K562 (cell line): ENCODE measurements around the gene UBN1. TPM values are rescaled to one million over a fixed set of nuclear protein-coding genes. Genes with fewer than 3 reads are reported as not detected.
A peak's percentile ranks its signal among the peaks of the same experiment; 100 is the strongest.

Experiments
- CEBPB ChIP-seq: fragments of 450-650 bp; IDR thresholded peaks from 2 replicates; pipeline ENCODE4 v1.6.1; 2016; ENCODE audit warnings: missing genetic modification characterization, missing compliant biosample characterization
- LARP7 ChIP-seq: fragments of 450-650 bp; IDR thresholded peaks from 2 replicates; pipeline ENCODE4 v1.6.1; 2016
- NR2C1 ChIP-seq, 2 experiments: fragments of 450-650 bp; IDR thresholded peaks; 2 replicates each; pipeline ENCODE4 v1.6.1; 2017; ENCODE audit warnings: mild to moderate bottlenecking in 2 of 2, antibody characterized with exemption in 1 of 2, inconsistent platforms in 1 of 2, missing compliant biosample characterization in 1 of 2, missing genetic modification characterization in 1 of 2
- PHF8 ChIP-seq: fragments of 200-600 bp; sonication (generic); IDR thresholded peaks from 2 replicates; pipeline ENCODE4 v1.6.1; 2012; ENCODE audit warnings: mixed run types, mild to moderate bottlenecking, inconsistent platforms, low read length, moderate library complexity, borderline replicate concordance
- RBFOX2 ChIP-seq: fragments of 200-400 bp; formaldehyde crosslinking; IDR thresholded peaks from 2 replicates; pipeline ENCODE4 v1.6.1; 2017; ENCODE audit warnings: low read depth, mild to moderate bottlenecking, low read length, moderate library complexity
- SETDB1 ChIP-seq: IDR thresholded peaks from one replicate; pipeline ENCODE4 v1.6.1; 2012; ENCODE audit warnings: low read length, control low read depth, inconsistent platforms
- SLC30A9 ChIP-seq: fragments of 250-450 bp; sonication (Bioruptor Pico); IDR thresholded peaks from 2 replicates; pipeline ENCODE4 v1.8.0; 2022; ENCODE audit warnings: mild to moderate bottlenecking, moderate library complexity
- SMAD3 ChIP-seq: fragments of 450-650 bp; formaldehyde crosslinking; conservative IDR thresholded peaks from 2 replicates; pipeline ENCODE4 v1.4.0; 2020; ENCODE audit warnings: mild to moderate bottlenecking
- SREBF1 ChIP-seq: fragments of 150-350 bp; IDR thresholded peaks from 2 replicates; pipeline ENCODE4 v1.6.1; 2014; ENCODE audit warnings: antibody characterized with exemption, low read depth, low read length, borderline replicate concordance
- TCFL5 ChIP-seq: fragments of 250-450 bp; sonication (Bioruptor Pico); conservative IDR thresholded peaks from 2 replicates; pipeline ENCODE4 v1.6.1; 2021; ENCODE audit warnings: mild to moderate bottlenecking, moderate library complexity, matching md5 sums
- polyA plus RNA-seq, 8 experiments: library from polyadenylated mRNA; depleted of rRNA in 4 of 8; stranded (reverse) in 5 of 8; unstranded in 3 of 8; fragments of >200 nt; fragmentation: Nextera tagmentation in 2 of 8; fragmentation: Illumina TruSeq in 1 of 8; extraction: Ambion mirVana in 2 of 8; extraction: Trizol in 1 of 8; gene quantifications; 2 replicates each; pipeline versions ENCODE4 v1.2.1 to v1.2.3, GENCODE V29; 2011 to 2014; ENCODE audit warnings: inconsistent platforms in 1 of 8, missing spikeins in 1 of 8
- total RNA-seq, 7 experiments: library from RNA; depleted of rRNA in 6 of 7; stranded (reverse); fragments of >200 nt in 6 of 7; fragmentation: Illumina TruSeq in 2 of 7; extraction: Trizol in 2 of 7; gene quantifications; 2 replicates each; pipeline versions ENCODE4 v1.2.1 to v1.2.3, GENCODE V29; 2011 to 2021; ENCODE audit warnings: low replicate concordance in 1 of 7
- TF ChIP-seq, protein P1 (sequence below), 2 experiments: fragments of 150-350 bp in 1 of 2; IDR thresholded peaks; 2 replicates each; pipeline ENCODE4 v1.6.1; 2012 to 2016; ENCODE audit warnings: low read depth in 2 of 2, low read length in 2 of 2, mild to moderate bottlenecking in 1 of 2, moderate library complexity in 1 of 2
- TF ChIP-seq, protein P2 (sequence below): sonication (generic); formaldehyde crosslinking; IDR thresholded peaks from 2 replicates; pipeline ENCODE4 v1.8.0; 2022; ENCODE audit warnings: mild to moderate bottlenecking, missing genetic modification reagents
- TF ChIP-seq, protein P3 (sequence below): fragments of 250-450 bp; sonication (Bioruptor Pico); IDR thresholded peaks from 2 replicates; pipeline ENCODE4 v1.8.0; 2021; ENCODE audit warnings: moderate library complexity, mild to moderate bottlenecking, inconsistent platforms
- TF ChIP-seq, protein P4 (sequence below), 2 experiments: fragments of 450-650 bp; IDR thresholded peaks; 2 replicates each; pipeline ENCODE4 v1.6.1; 2018; ENCODE audit warnings: mild to moderate bottlenecking in 2 of 2, low read depth in 1 of 2; ENCODE audit not compliant: partially characterized antibody in 2 of 2

The UBN1 gene
- total and polyA plus RNA-seq, 9 of the 15 experiments (the other 6 are each of a cell fraction or from before 2014, with no cell fraction given): 1.5 to 45.7 (median 20.6) TPM

DNA sequence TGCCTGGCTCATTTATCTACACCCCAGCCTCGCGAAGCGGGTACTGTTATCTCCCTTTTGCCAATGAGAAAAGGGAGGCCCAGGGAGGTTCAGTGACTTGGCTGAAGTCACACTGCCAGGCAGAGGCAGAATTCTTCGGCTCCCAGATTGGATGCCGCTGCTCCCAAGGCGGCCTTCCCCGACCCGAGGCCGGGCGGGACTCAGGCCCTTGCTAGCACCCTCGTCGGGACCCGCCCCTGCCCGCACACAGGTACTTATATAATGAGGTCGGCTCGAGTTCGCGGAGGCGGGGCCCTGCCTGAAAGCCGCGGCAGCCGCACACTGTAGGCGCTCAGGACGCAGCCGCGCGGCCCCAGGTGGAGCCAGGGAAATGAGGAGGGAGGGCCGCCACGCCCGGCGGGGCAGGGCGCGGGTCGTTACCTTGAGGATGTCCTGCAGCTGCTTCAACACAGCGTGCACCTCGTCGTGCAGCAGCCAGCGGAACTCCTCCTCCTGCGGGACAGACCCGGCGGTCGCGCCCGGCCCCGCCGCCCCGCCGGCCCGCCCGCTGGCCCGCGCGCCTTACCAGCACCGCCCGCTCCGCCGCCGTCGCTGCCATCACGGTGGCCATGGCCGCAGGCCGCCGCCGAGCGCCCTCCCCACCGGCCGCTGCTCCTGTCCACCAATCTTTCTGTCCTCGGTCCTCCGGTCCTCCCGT lies 45.2 kb upstream of the UBN1 start, which contains the start of gene ROGDI (continued):
- TF ChIP-seq, protein P1, sequence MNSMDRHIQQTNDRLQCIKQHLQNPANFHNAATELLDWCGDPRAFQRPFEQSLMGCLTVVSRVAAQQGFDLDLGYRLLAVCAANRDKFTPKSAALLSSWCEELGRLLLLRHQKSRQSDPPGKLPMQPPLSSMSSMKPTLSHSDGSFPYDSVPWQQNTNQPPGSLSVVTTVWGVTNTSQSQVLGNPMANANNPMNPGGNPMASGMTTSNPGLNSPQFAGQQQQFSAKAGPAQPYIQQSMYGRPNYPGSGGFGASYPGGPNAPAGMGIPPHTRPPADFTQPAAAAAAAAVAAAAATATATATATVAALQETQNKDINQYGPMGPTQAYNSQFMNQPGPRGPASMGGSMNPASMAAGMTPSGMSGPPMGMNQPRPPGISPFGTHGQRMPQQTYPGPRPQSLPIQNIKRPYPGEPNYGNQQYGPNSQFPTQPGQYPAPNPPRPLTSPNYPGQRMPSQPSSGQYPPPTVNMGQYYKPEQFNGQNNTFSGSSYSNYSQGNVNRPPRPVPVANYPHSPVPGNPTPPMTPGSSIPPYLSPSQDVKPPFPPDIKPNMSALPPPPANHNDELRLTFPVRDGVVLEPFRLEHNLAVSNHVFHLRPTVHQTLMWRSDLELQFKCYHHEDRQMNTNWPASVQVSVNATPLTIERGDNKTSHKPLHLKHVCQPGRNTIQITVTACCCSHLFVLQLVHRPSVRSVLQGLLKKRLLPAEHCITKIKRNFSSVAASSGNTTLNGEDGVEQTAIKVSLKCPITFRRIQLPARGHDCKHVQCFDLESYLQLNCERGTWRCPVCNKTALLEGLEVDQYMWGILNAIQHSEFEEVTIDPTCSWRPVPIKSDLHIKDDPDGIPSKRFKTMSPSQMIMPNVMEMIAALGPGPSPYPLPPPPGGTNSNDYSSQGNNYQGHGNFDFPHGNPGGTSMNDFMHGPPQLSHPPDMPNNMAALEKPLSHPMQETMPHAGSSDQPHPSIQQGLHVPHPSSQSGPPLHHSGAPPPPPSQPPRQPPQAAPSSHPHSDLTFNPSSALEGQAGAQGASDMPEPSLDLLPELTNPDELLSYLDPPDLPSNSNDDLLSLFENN (IDR thresholded peaks at IDR 0.05; ENCODE audit: low read depth in 2 of 2, low read length in 2 of 2): no peak
- TF ChIP-seq LARP7 (no peak), RBFOX2 (no peak), SREBF1 (no peak), SMAD3 (CRISPR knock-in tag) (no peak), SETDB1 (no peak), PHF8 (peak; percentile 46; the same call in 1 of the 2 replicates), CEBPB (no peak), TCFL5 (CRISPR knock-in tag) (no peak), SLC30A9 (no peak), NR2C1 (IDR thresholded peaks at IDR 0.05) (no peak), NR2C1 (tag; IDR thresholded peaks at IDR 0.05) (no peak)
- TF ChIP-seq, protein P2, sequence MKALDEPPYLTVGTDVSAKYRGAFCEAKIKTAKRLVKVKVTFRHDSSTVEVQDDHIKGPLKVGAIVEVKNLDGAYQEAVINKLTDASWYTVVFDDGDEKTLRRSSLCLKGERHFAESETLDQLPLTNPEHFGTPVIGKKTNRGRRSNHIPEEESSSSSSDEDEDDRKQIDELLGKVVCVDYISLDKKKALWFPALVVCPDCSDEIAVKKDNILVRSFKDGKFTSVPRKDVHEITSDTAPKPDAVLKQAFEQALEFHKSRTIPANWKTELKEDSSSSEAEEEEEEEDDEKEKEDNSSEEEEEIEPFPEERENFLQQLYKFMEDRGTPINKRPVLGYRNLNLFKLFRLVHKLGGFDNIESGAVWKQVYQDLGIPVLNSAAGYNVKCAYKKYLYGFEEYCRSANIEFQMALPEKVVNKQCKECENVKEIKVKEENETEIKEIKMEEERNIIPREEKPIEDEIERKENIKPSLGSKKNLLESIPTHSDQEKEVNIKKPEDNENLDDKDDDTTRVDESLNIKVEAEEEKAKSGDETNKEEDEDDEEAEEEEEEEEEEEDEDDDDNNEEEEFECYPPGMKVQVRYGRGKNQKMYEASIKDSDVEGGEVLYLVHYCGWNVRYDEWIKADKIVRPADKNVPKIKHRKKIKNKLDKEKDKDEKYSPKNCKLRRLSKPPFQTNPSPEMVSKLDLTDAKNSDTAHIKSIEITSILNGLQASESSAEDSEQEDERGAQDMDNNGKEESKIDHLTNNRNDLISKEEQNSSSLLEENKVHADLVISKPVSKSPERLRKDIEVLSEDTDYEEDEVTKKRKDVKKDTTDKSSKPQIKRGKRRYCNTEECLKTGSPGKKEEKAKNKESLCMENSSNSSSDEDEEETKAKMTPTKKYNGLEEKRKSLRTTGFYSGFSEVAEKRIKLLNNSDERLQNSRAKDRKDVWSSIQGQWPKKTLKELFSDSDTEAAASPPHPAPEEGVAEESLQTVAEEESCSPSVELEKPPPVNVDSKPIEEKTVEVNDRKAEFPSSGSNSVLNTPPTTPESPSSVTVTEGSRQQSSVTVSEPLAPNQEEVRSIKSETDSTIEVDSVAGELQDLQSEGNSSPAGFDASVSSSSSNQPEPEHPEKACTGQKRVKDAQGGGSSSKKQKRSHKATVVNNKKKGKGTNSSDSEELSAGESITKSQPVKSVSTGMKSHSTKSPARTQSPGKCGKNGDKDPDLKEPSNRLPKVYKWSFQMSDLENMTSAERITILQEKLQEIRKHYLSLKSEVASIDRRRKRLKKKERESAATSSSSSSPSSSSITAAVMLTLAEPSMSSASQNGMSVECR (CRISPR knock-in tag): peak; percentile 61; the same call in 1 of the 2 replicates
- TF ChIP-seq, protein P3, sequence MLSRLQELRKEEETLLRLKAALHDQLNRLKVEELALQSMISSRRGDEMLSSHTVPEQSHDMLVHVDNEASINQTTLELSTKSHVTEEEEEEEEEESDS (CRISPR knock-in tag): no peak
- TF ChIP-seq, protein P4, sequence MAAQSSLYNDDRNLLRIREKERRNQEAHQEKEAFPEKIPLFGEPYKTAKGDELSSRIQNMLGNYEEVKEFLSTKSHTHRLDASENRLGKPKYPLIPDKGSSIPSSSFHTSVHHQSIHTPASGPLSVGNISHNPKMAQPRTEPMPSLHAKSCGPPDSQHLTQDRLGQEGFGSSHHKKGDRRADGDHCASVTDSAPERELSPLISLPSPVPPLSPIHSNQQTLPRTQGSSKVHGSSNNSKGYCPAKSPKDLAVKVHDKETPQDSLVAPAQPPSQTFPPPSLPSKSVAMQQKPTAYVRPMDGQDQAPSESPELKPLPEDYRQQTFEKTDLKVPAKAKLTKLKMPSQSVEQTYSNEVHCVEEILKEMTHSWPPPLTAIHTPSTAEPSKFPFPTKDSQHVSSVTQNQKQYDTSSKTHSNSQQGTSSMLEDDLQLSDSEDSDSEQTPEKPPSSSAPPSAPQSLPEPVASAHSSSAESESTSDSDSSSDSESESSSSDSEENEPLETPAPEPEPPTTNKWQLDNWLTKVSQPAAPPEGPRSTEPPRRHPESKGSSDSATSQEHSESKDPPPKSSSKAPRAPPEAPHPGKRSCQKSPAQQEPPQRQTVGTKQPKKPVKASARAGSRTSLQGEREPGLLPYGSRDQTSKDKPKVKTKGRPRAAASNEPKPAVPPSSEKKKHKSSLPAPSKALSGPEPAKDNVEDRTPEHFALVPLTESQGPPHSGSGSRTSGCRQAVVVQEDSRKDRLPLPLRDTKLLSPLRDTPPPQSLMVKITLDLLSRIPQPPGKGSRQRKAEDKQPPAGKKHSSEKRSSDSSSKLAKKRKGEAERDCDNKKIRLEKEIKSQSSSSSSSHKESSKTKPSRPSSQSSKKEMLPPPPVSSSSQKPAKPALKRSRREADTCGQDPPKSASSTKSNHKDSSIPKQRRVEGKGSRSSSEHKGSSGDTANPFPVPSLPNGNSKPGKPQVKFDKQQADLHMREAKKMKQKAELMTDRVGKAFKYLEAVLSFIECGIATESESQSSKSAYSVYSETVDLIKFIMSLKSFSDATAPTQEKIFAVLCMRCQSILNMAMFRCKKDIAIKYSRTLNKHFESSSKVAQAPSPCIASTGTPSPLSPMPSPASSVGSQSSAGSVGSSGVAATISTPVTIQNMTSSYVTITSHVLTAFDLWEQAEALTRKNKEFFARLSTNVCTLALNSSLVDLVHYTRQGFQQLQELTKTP (IDR thresholded peaks at IDR 0.05; ENCODE audit: low read depth in 1 of 2, partially characterized antibody in 2 of 2): no peak
